PC-9 (cell line): ENCODE results near the gene ASCC1.
"Not testable (repeated sequence)": the region's sequence is repeated elsewhere in the genome, so short reads cannot be mapped to it uniquely, and the experiment has no call there.

Source experiments
- CTCF ChIP-seq: fragments of 200-600 bp; sonication (generic); conservative IDR thresholded peaks from 2 replicates; pipeline ENCODE4 v1.6.1; 2017; ENCODE audit warnings: mixed run types, antibody characterized with exemption, mild to moderate bottlenecking, moderate library complexity
- EZH2 ChIP-seq: fragments of 200-600 bp; sonication (generic); IDR thresholded peaks from 2 replicates; pipeline ENCODE4 v1.8.0; 2017; ENCODE audit warnings: antibody characterized with exemption, low read depth

GRCh38 chr10:72249176-72249862 lies 33.2 kb upstream of the ASCC1 start:
- not testable (repeated sequence) for TF ChIP-seq CTCF, EZH2
